ENCODE measurements around the gene RHEB. TPM values are rescaled to one million over a fixed set of nuclear protein-coding genes. Genes with fewer than 3 reads are reported as not detected.

RHEB gene
- total RNA-seq, 2 experiments from 2014 or later: 57.6 to 93.2 TPM

DNA sequence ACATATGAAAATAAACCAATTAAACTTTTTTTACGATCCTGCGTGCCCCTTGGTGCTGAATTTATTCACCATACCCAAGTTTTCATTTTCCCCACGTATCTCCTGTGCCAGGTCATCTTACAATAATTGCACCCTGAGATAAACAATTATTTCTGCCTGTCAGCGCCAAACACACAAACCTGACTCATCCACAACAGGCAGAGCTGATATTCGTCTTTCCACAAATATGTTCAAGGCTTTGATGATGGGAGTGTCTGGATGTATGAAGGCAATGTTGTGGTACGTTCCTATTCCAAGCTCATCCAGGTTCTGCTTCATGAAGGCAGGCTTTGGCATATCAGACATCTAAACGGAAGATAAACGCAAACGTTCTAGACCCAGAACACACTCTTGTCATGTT, 45.8 kb upstream of the RHEB start:
- POLR2A ChIA-PET: no interaction called here
- no peaks in the 10 kb centered on the region for H3K9me2 ChIP-seq (ENCODE audit: insufficient read depth, low read length)
- no peaks in the 10 kb centered on the region; the same call in 1 of the 2 replicates for H4K20me1 ChIP-seq (ENCODE audit: insufficient read depth, low read length)
- no peak for DNase-seq (ENCODE audit: low spot score)
- no TSS peak for BruUV-seq (replicated peaks)
- H3K4me1 ChIP-seq (ENCODE audit: insufficient read depth, low read length, poor library complexity, severe bottlenecking): no peaks in the 10 kb centered on the region
- H3K4me2 ChIP-seq (ENCODE audit: low read length): no peak overlapping the region
- CTCF ChIA-PET (ENCODE audit: unreplicated experiment): no interaction called here
- intact Hi-C loops (cut with micrococcal nuclease; ENCODE audit: unreplicated experiment): no loop called here
- no peak overlapping the region for H2AFZ ChIP-seq (ENCODE audit: low read length)
- no peaks in the 10 kb centered on the region for H3K9me3 ChIP-seq (ENCODE audit: low read length)
- TF ChIP-seq CTCF (conservative IDR thresholded peaks at IDR 0.05; ENCODE audit: low read length) (no peak), EZH2phosphoT487 (IDR thresholded peaks at IDR 0.05; ENCODE audit: borderline replicate concordance, low read depth, low read length) (no peak)
- H3K27ac ChIP-seq (ENCODE audit: low read depth, low read length, poor library complexity, severe bottlenecking): no peak overlapping the region
- H3K4me3 ChIP-seq (ENCODE audit: low read depth, low read length, poor library complexity, severe bottlenecking): no peak overlapping the region
- no peaks in the 10 kb centered on the region for H3K79me2 ChIP-seq (ENCODE audit: insufficient read depth, low read depth, low read length)
- no peaks in the 10 kb centered on the region for H3K36me3 ChIP-seq (ENCODE audit: insufficient read depth, low read length)

DNA sequence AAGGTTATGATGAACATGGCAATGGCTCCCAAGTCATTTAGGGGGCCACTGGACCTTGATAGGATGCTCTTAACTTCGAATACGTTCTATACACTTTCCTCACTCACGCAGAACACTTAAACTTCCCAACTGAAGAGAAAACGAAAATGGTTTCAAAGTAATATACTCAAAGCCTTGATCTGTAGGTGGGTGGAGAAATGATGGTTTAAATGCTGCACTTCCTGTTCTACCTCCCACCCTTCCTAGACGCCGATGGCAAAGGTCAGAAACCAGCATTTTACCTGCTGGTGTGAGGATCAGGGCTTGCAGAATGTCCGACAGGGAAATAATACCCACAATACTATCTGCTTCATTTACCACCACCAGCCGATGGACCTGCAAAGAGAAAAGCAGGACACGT, 40.5 kb upstream of the RHEB start:
- H3K27ac ChIP-seq (ENCODE audit: low read depth, low read length, poor library complexity, severe bottlenecking): no peak overlapping the region
- BruUV-seq (replicated peaks): no TSS peak
- CTCF ChIA-PET (ENCODE audit: unreplicated experiment): no interaction called here
- H3K4me2 ChIP-seq (ENCODE audit: low read length): no peak overlapping the region
- POLR2A ChIA-PET: no interaction called here
- TF ChIP-seq CTCF (conservative IDR thresholded peaks at IDR 0.05; ENCODE audit: low read length) (no peak), EZH2phosphoT487 (IDR thresholded peaks at IDR 0.05; ENCODE audit: borderline replicate concordance, low read depth, low read length) (no peak)
- H3K4me1 ChIP-seq (ENCODE audit: insufficient read depth, low read length, poor library complexity, severe bottlenecking): no peaks in the 10 kb centered on the region
- H4K20me1 ChIP-seq (ENCODE audit: insufficient read depth, low read length): no peaks in the 10 kb centered on the region; the same call in 1 of the 2 replicates
- H3K36me3 ChIP-seq (ENCODE audit: insufficient read depth, low read length): no peaks in the 10 kb centered on the region
- no peaks in the 10 kb centered on the region for H3K79me2 ChIP-seq (ENCODE audit: insufficient read depth, low read depth, low read length)
- H2AFZ ChIP-seq (ENCODE audit: low read length): no peak overlapping the region
- H3K4me3 ChIP-seq (ENCODE audit: low read depth, low read length, poor library complexity, severe bottlenecking): no peak overlapping the region
- H3K9me2 ChIP-seq (ENCODE audit: insufficient read depth, low read length): no peaks in the 10 kb centered on the region
- no peaks in the 10 kb centered on the region for H3K9me3 ChIP-seq (ENCODE audit: low read length)
- DNase-seq (ENCODE audit: low spot score): no peak
- intact Hi-C loops (cut with micrococcal nuclease; ENCODE audit: unreplicated experiment): no loop called here

GRCh38 chr7:151559557-151560183, 40.0 kb upstream of the RHEB start:
- Histone ChIP-seq H4K20me1 (ENCODE audit: insufficient read depth, low read length) (no peaks in the 10 kb centered on the region; the same call in 1 of the 2 replicates), H3K79me2 (ENCODE audit: insufficient read depth, low read depth, low read length) (no peaks in the 10 kb centered on the region), H3K36me3 (ENCODE audit: insufficient read depth, low read length) (no peaks in the 10 kb centered on the region), H3K9me3 (ENCODE audit: low read length) (no peaks in the 10 kb centered on the region), H3K27ac (ENCODE audit: low read depth, low read length, poor library complexity, severe bottlenecking) (no peak overlapping the region), H3K4me3 (ENCODE audit: low read depth, low read length, poor library complexity, severe bottlenecking) (no peak overlapping the region), H3K4me1 (ENCODE audit: insufficient read depth, low read length, poor library complexity, severe bottlenecking) (no peaks in the 10 kb centered on the region), H3K4me2 (ENCODE audit: low read length) (no peak overlapping the region), H2AFZ (ENCODE audit: low read length) (no peak overlapping the region), H3K9me2 (ENCODE audit: insufficient read depth, low read length) (no peaks in the 10 kb centered on the region)
- BruUV-seq (replicated peaks): no TSS peak
- POLR2A ChIA-PET: no interaction called here
- TF ChIP-seq CTCF (conservative IDR thresholded peaks at IDR 0.05; ENCODE audit: low read length): no peak
- TF ChIP-seq EZH2phosphoT487 (IDR thresholded peaks at IDR 0.05; ENCODE audit: borderline replicate concordance, low read depth, low read length): no peak
- DNase-seq (ENCODE audit: low spot score): no peak
- CTCF ChIA-PET (ENCODE audit: unreplicated experiment): no interaction called here
- intact Hi-C loops (cut with micrococcal nuclease; ENCODE audit: unreplicated experiment): no loop called here

Data from OCI-LY7 (cell line).